GM19438 (cell line): Measurements from ENCODE around the gene PAQR7.

Experiments
- ATAC-seq: cut with Tn5 transposase; IDR thresholded peaks from one replicate; pipeline ENCODE4 v1.9.1; 2021; ENCODE audit warnings: low read depth; ENCODE audit not compliant: unreplicated experiment

The PAQR7 gene

GRCh38 chr1:25875856-25876692 is 566 bp upstream of the PAQR7 start:
- no peak for ATAC-seq

GRCh38 chr1:25874635-25875153 is 814 bp downstream of the PAQR7 start:
- no peak for ATAC-seq

- no peak for ATAC-seq
These were observed 1.3 kb downstream of the PAQR7 start for GRCh38 chr1:25874209-25874608.

- ATAC-seq = no peak
These were observed 2.4 kb downstream of the PAQR7 start for GRCh38 chr1:25873120-25873519.

DNA sequence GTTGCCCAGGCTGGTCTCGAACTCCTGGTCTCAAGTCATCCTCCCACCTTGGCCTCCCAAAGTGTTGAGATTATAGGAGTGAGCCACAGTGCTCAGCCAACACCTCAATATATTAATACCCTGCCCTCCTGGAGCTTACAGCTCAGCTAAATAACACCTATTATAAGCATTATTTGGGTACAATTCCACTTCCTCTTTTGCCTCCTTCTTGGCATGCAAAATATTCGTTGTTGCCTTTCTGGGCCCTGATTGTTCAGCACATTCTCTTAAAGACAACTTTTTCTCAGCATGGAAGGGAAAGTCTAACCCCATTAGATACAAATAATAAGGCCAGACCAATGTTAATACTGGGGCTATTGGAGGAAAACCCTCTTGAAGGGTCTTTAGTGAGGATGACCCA is 2.8 kb downstream of the PAQR7 start:
- ATAC-seq = no peak

- ATAC-seq = no peak
These were observed 3.6 kb downstream of the PAQR7 start for GRCh38 chr1:25871704-25872494.

GRCh38 chr1:25871086-25871703 is 4.3 kb downstream of the PAQR7 start:
- ATAC-seq = no peak

DNA sequence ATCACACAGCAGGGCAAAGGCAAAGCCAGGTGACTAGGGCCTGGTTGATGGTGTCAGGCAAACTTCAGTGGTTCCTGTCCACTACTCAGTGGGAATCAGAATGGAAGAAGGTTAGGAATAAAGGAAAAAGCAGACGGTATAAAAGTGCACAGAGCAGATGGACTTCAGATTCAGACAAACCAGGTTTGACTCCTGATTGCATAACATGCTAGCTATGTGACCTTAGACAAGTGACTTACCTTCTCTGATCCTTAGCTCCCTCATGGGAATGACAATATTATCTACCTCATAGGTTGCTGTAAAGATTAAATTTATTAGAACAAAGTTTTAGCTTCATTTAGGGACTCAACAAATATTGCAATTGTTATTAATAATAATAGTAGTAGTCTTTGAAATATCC is 4.9 kb downstream of the PAQR7 start:
- no peak for ATAC-seq

GRCh38 chr1:25869909-25870606 is 5.5 kb downstream of the PAQR7 start:
- no peak for ATAC-seq

DNA sequence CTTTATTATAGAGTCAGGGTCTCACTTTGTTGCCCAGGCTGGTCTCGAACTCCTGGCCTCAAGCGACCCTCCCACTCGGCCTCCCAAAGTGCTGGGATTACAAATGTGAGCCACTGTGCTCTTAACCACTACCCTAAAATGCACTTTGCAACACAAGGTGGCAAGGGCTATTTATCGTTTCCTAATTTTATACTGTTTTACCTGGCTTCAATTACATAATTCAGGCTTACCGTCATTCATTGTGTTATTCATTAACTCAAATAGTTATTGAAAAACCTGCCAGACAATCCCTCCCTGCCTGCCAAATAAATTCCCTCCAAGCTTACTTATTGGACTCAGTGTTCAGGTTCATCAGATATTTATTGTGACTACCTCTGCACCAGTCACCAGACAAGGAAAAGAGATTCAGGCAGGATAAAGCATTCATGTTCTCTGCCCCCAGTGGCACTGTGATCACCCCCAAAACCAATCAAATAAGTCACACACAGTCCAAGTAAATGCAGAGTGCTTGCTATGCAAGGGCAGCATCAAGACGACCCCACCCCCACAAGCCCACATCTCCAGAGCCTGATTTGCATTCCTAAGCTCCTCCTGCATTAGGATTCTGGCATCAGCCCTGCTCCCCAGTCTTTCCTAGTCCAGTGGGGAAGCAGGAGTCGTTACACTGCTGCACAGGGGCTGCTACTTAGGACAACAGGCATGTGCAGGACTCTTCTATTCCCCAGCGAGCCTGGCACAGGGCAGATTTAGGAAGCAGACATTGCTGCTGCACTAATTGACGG is 8.1 kb downstream of the PAQR7 start:
- ATAC-seq = no peak

DNA sequence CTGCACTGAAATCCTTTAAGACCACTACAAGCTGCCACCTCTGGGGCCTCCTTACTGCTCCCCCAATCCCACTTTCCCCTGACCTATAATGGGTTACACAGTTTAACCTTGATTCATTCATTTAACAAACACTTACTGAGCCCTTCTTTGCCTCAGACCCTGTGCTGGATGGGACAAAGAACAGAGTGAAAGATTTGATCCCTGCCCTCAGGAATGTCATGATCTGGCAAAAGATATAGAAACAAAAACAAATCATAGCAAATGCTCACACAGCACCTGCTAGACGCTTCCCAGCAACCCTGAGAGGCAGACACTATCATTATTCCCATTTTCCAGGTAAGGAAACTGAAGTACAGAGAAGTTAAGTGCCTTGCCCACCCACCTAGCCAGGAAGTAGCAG is 9.2 kb downstream of the PAQR7 start:
- ATAC-seq = no peak

- no peak for ATAC-seq
These were observed 11.1 kb downstream of the PAQR7 start for GRCh38 chr1:25864434-25864833.

- ATAC-seq = no peak
These were observed 11.8 kb downstream of the PAQR7 start for GRCh38 chr1:25863486-25864262.

GRCh38 chr1:25862785-25863485 is 12.6 kb downstream of the PAQR7 start:
- no peak for ATAC-seq

DNA sequence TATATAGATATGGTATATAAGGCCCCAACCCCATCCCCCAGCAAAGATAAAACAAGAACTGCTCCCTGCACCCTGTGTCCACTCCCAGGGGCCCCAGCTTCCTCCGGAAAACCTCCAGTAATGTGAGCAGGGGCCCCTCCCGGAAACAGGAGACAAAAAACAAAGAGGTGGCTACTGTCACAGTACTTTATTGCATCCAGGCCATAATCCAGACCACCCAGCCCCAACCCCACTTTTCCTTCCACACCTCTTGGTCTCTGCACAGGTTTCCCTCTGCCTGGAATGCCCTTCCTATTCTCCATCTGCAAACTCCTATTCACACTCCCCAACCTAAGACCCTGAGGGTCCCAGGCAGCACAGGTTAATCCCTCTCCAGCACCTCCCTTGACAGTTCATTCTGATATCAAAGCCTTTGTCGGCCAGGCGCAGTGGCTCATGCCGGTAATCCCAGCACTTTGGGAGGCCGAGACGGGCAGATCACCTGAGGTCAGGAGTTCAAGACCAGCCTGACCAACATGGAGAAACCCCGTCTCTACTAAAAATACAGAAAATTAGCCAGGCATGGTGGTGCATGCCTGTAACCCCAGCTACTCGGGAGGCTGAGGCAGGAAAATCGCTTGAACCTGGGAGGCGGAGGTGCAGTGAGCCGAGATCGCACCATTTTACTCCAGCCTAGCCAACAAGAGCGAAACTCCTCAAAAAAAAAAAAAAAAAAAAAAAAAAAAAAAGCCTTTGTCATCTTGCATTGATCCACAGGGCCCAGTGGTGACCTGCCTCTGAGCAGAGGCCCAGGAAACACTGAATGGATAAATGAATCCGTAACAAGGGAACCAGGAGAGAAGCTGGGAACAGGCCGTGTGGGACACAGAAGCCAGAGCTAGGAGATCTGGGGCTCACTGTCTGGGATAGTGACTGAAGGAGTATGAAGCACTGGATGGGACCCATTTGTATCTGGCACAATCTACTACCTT is 13.9 kb downstream of the PAQR7 start:
- ATAC-seq = no peak

- peak; percentile 71 for ATAC-seq
These were observed 16.4 kb downstream of the PAQR7 start, which contains the start of gene AUNIP for GRCh38 chr1:25858906-25859789. Gene AUNIP (minus strand): TSS chr1:25859457. CDS start chr1:25859357, 100 bp downstream.
